Motor neuron (in vitro differentiated cells): ENCODE results near the gene CDK5RAP2. TPM values are rescaled to one million over a fixed set of nuclear protein-coding genes. Genes with fewer than 3 reads are reported as not detected.
A peak's percentile ranks its signal among the peaks of the same experiment; 100 is the strongest.
"Not testable (repeated sequence)": the region's sequence is repeated elsewhere in the genome, so short reads cannot be mapped to it uniquely, and the experiment has no call there.

Source experiments
- ATAC-seq, 8 experiments: fragments of 200-7000 bp; cut with Tn5 transposase; replicated peaks in 6 of 8; 2 replicates each; pipeline ENCODE4 v1.8.0; 2021; ENCODE audit warnings: mild to moderate bottlenecking in 8 of 8, moderate library complexity in 8 of 8
- H3K27ac ChIP-seq, 2 donors: fragments of 250-450 bp; sonication (Bioruptor Pico); 2 replicates each; pipeline ENCODE4 v1.9.0; 2021; ENCODE audit warnings: antibody characterized with exemption in 2 of 2, mild to moderate bottlenecking in 2 of 2, moderate library complexity in 1 of 2
- H3K4me1 ChIP-seq, 2 donors: fragments of 250-450 bp; sonication (Bioruptor Pico); replicated peaks in 1 of 2; 2 replicates each; pipeline ENCODE4 v1.6.1; 2021; ENCODE audit warnings: antibody characterized with exemption in 2 of 2, mild to moderate bottlenecking in 2 of 2, moderate library complexity in 1 of 2
- H3K4me3 ChIP-seq, 5 donors: fragments of 250-450 bp; sonication (Bioruptor Pico); 2 replicates each; pipeline ENCODE4 v1.9.0; 2021; ENCODE audit warnings: antibody characterized with exemption in 5 of 5, mild to moderate bottlenecking in 5 of 5, moderate library complexity in 4 of 5
- WGBS, 10 experiments: fragments of 450-650 bp; shearing (Covaris generic); methylation state at CpG; one replicate each; pipeline ENCODE4 v1.0.0; 2022; 5-methylcytosine and 5-hydroxymethylcytosine counted together
- in situ Hi-C, 9 experiments: fragments of 400-800 bp; cut with MboI; loops; one replicate each; pipeline ENCODE4 v1.15.0; 2021; ENCODE audit warnings: low sequenced_read_pairs in 9 of 9, low pct_unique_long_range_greater_than_20kb in 2 of 9; ENCODE audit not compliant: unreplicated experiment in 9 of 9
- total RNA-seq, 8 experiments: library from RNA; unstranded; fragments of 300-600 nt; gene quantifications; 2 replicates each; pipeline versions ENCODE4 v1.2.3 to v1.2.4, GENCODE V29; 2022

Gene CDK5RAP2
- total RNA-seq, 8 experiments from 2014 or later: 14.1 to 60.0 (median 34.4) TPM

DNA sequence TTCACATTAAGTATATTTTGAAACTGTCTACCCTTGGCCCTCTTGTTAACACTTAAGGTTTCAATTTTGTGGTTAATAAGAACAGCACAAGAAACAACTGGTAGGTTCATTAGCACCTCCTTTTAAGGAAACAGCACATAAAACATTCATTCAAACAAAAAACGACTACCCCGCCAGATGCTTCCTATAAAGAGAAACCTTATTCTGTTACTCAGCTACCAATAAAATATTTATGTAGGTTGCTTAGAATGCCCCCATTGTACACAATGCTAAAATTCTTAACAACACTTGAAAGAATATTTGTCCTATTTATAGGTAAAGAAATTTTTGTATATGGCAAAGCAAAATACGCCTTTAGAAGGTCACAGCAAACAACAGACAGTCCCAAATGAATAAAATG lies 23.2 kb downstream of the CDK5RAP2 start:
- Histone ChIP-seq H3K4me3 (no peak overlapping the region), H3K27ac (no peak overlapping the region), H3K4me1 (no peaks in the 10 kb centered on the region)
- 63 to 100% (median 95%) methylated on average over 1 to 3 of the region's 3 CpGs; no CpG with 5 or more reads in 3 of the 10 experiments for WGBS, 10 experiments
- peak in 1 of 8 experiments; percentile 47 for ATAC-seq
- in situ Hi-C loops: no loop called here

DNA sequence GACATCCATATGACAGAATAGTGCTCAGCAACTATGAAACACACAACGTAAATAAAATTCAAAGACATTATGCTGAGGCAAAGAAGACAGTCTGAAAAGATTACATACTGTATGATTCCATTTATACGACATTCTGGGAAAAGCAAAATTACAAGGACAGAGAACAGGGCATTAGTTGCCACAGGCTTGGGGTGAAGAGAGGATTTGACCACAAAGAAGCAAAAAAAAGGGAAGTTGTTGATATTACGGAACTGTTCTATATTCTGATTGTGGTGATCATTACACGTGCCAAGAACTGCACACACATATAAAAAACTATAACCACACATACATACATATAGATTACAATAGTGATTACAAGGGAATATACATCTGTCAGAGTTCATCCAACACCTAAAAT lies 24.1 kb downstream of the CDK5RAP2 start:
- 86 to 100% (median 94%) methylated on average over 2 to 4 of the region's 4 CpGs for WGBS, 10 experiments
- Histone ChIP-seq H3K4me1 (peaks cover 0 to 3% of the 10 kb centered on the region in 2 donors), H3K4me3 (no peak overlapping the region), H3K27ac (no peak overlapping the region)
- in situ Hi-C loops: no loop called here
- no peak for ATAC-seq

DNA sequence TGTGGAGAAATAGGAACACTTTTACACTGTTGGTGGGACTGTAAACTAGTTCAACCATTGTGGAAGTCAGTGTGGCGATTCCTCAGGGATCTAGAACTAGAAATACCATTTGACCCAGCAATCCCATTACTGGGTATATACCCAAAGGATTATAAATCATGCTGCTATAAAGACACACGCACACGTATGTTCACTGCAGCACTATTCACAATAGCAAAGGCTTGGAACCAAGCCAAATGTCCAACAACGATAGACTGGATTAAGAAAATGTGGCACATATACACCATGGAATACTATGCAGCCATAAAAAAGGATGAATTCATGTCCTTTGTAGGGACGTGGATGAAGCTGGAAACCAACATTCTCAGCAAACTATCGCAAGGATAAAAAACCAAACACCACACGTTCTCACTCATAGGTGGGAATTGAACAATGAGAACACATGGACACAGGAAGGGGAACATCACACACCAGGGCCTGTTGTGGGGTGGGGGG lies 27.7 kb downstream of the CDK5RAP2 start:
- WGBS, 10 experiments: no CpG with 5 or more reads among the region's 7 CpGs
- in situ Hi-C loops, H3K27ac ChIP-seq, H3K4me3 ChIP-seq, H3K4me1 ChIP-seq, ATAC-seq: not testable (repeated sequence)

DNA sequence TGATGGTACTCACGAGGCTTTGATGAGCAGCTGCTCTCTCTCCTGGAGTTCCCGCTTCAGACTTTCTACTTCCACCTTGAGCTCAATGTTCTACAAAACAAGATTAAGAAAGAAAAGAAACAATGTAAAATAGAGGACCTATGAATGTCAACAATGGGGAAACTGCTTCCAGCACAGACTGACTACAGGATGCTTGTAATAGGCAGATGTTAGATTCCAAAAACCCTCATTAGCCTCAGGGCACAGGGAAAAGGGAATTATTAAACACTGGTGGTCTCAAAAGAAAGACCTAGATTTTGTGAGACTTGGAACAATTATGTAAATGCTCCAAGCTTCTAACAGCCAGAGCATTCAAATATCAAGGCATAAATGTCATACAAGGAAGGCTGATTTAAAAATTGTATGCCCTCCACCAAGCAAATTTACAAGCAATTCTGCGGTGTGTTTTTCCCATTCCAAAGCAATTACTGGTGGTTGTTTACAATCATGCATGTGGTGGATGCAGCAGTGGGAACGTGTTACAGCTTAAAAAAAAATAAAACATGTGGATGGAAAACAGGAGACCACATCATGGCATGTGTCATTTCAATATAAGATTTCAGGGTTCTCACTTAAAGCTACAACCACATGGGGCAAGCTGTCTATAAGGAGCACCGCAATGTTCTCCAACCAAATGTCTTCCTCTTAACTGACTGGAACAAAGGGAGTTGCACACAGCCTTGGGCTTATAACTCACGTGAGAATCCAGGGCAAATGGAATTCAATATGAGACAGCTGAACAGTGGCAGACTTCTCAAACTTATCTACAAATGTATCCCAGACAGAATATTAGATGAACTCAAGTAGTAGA lies 34.0 kb downstream of the CDK5RAP2 start:
- Histone ChIP-seq H3K27ac (no peak overlapping the region), H3K4me3 (no peak overlapping the region), H3K4me1 (no peaks in the 10 kb centered on the region)
- 28 to 96% (median 94%) methylated on average over 2 to 6 of the region's 6 CpGs; no CpG with 5 or more reads in 2 of the 10 experiments for WGBS, 10 experiments
- ATAC-seq: peak in 2 of 8 experiments; percentile 48 to 58
- in situ Hi-C loops: no loop called here

DNA sequence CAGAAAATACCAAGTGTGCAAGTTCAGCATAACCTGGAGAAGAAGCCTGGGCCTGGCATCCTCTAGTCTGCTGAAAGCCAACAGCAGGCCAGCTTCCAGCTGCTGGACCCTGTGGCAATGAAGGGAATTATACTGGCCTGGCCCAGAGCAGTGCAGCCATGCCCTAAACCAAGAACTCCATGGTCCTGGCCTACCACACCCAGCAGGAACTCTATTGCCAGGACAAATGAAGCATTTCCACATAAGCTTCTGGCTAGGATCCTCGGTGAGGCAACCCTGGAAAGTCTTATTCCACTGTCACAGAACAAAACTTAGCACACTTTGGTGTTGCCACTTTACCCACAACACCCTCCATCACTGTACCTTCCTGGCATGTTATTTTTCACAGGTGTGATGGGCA lies 35.5 kb downstream of the CDK5RAP2 start:
- no peaks in the 10 kb centered on the region for H3K4me1 ChIP-seq
- in situ Hi-C loops: no loop called here
- H3K27ac ChIP-seq: no peak overlapping the region
- no peak overlapping the region for H3K4me3 ChIP-seq
- ATAC-seq: peak in 1 of 8 experiments; percentile 54
- WGBS, 10 experiments: 20 to 100% (median 100%) methylated on average over 1 of the region's 1 CpG; no CpG with 5 or more reads in 5 of the 10 experiments

DNA sequence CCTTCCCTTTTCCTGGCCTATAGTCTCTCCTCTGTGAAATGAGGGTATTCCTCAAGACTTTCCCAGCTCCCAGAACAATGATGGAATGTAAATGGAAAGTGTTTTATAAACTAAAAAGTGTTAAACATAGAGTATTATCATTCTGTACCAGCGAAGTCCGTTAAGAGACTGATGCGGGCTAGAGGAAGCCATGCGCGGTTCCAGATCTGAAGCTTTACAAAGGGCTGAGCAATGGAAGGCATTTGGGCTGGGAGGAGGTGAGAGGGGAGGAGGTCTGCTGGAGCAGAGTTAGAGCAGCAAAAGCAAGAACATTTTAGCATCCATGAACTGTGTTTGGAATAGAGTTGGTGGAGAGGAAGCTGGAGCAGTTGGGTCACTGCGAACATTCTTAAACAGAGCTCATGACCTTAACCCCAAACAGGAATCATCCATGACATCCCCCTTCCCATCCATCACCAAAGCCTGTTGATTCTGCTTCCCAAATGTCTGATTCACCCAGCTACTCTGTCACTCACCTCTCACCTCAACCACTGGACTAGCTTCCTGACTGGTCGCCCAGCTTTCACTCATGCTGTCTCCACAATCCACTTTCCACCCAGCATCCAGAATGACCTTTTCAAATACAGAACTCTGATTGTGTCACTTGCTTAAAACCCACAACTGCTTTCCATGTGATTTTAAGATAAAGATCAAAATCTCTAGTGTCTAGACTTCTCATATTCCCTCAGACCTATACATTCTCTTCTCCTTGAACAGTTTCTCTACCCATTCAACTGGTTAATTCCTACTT lies 37.1 kb downstream of the CDK5RAP2 start:
- ATAC-seq: no peak
- no peaks in the 10 kb centered on the region for H3K4me1 ChIP-seq
- 86 to 100% (median 100%) methylated on average over 2 to 6 of the region's 7 CpGs; no CpG with 5 or more reads in 1 of the 10 experiments for WGBS, 10 experiments
- H3K4me3 ChIP-seq: no peak overlapping the region
- in situ Hi-C loops: no loop called here
- no peak overlapping the region for H3K27ac ChIP-seq

DNA sequence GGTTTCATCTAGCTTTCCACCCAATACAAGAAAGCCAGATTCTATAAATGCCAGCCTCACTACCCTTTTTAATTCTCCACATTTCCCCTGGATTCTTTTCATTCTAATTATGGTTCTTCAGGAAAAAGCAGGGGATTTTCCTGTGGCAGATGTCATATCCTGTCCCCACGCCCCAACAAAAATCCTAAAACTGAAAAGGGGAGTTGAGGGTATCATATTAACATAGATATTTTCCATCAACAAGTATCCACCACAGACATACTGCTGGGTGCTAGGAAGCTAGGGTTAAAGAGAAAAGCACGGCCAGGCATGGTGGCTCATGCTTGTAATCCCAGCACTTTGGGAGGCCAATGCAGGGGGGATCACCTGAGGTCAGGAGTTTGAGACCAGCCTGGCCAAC lies 38.0 kb downstream of the CDK5RAP2 start:
- ATAC-seq: no peak
- H3K4me1 ChIP-seq: no peaks in the 10 kb centered on the region

DNA sequence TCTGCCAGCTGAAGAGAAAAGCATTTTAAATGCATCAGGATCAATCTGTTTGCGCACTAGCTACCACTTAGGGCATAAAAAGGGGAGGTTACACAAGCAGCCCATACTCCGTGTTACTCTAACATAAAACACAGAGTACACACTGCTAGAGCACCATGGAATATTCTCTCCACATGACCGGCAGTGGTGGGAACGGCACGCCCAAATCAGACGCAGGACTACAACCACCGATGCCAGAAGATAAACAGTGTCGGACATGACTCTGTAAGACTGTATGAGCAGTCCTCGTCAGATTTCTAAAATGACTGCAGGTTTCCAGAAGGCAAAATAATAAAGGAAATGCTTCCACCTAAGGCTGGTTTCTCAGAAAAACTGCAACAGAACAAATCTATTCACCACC lies 40.0 kb downstream of the CDK5RAP2 start:
- ATAC-seq: no peak
- no peaks in the 10 kb centered on the region for H3K4me1 ChIP-seq
- no peak overlapping the region for H3K27ac ChIP-seq
- in situ Hi-C loops: no loop called here
- no peak overlapping the region for H3K4me3 ChIP-seq
- 89 to 100% (median 98%) methylated on average over 1 to 8 of the region's 9 CpGs; no CpG with 5 or more reads in 2 of the 10 experiments for WGBS, 10 experiments

More for the DNA sequence above, 38.0 kb downstream of the CDK5RAP2 start:
- H3K27ac ChIP-seq: no peak overlapping the region
- 80 to 100% (median 100%) methylated on average over 1 to 2 of the region's 2 CpGs; no CpG with 5 or more reads in 3 of the 10 experiments for WGBS, 10 experiments
- no peak overlapping the region for H3K4me3 ChIP-seq
- in situ Hi-C loops: no loop called here

DNA sequence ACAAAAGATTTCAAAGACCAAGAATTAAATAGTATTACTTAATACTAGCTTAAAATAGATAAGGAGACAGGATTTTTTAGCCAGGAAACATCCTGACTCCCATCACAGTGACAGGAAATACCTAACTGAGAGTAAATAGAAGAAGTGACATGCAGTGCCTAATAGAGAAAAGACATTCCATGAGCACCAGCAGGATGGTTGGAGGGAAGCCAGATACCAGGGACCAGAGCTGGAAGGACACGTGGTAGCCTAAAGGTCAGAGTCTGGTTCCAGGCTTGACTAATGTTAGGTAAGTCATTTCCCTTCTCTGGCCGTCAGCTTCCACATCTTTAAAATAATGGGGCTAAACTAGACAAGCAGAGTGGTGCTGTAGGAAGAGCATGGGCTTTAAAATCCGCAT lies 41.6 kb downstream of the CDK5RAP2 start:
- in situ Hi-C loops: no loop called here
- WGBS, 10 experiments: 86 to 100% (median 100%) methylated on average over 1 to 3 of the region's 3 CpGs; no CpG with 5 or more reads in 1 of the 10 experiments
- Histone ChIP-seq H3K4me3 (no peak overlapping the region), H3K27ac (no peak overlapping the region), H3K4me1 (no peaks in the 10 kb centered on the region)
- ATAC-seq: no peak

DNA sequence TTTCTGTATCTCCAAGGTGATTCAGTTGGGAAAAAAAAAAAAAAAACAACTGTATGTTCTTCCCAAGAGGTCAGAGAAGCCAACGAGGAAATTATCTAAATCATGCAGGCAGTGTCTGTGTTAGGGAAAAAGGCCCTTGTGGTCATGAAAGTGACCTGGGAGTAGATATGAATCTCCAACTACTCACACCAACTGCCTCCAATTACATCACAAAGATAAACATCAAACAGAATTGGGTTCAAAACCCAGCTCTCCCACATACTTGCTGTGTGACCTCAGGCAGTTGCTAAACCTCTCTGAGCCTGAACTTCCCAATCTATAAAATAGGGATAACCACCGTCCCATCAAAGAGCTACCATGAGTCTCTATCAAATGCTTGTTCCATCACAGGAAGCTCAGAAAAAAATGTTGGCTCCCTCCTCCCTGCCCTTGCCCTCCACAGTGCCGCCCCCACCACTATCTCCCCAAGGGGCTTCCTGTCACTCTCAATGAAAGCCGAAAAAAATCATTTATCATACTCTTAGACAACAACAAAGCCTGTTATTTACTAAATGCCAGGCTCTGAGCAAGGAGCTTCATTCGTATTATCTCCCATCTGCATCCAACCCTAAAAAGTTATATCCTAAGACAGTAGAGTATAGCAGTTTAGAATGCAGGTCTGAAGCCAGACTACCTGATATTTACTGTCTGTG lies 42.9 kb downstream of the CDK5RAP2 start:
- WGBS, 10 experiments: 75 to 100% (median 100%) methylated on average over 1 to 4 of the region's 5 CpGs
- in situ Hi-C loops: no loop called here
- Histone ChIP-seq H3K27ac (no peak overlapping the region), H3K4me3 (no peak overlapping the region), H3K4me1 (no peaks in the 10 kb centered on the region)
- ATAC-seq: no peak

DNA sequence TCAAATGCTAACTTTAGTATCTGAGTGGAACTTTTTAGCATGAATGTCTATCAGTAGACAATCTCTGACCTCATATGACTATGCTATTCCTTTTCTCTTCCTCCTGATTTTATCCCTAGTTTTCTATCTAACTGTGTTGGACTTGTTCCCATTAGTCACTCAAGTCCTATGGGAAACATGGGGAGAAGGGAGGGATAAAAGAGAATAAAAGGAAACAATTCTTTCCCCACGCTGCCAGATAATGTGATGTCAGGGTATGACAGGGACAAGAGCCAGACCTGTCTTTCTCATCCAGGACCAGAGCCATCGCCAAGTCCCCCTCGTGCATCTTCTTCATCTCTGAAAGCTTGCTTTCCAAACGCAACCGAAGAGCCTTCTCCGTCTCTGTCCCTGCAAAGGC lies 43.9 kb downstream of the CDK5RAP2 start:
- WGBS, 10 experiments: 86 to 100% (median 100%) methylated on average over 1 to 6 of the region's 6 CpGs; no CpG with 5 or more reads in 1 of the 10 experiments
- no peaks in the 10 kb centered on the region for H3K4me1 ChIP-seq
- in situ Hi-C loops: no loop called here
- H3K4me3 ChIP-seq: no peak overlapping the region
- no peak overlapping the region for H3K27ac ChIP-seq
- no peak for ATAC-seq

DNA sequence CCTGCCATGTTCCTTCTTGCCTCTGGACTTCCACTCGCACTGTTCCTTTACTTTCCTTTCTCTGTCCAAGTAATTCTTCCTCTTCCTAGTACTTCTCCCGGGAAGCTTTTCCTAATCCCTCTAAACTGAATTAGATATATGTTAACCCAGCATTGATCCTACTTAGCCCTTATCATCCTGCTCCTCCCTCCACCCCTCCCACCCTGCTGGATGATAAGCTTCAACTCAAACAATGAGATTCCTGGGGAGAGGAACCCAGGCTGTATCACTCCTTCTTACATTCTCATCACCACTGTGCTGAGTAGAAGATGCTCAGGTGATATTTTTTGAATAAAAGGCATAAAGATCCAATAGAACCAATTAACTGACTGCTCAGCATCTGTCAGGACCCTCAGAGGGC lies 45.7 kb downstream of the CDK5RAP2 start:
- Histone ChIP-seq H3K4me3 (no peak overlapping the region), H3K4me1 (no peaks in the 10 kb centered on the region), H3K27ac (no peak overlapping the region)
- no peak for ATAC-seq
- in situ Hi-C loops: no loop called here
- WGBS, 10 experiments: 50 to 100% (median 91%) methylated on average over 1 to 2 of the region's 2 CpGs; no CpG with 5 or more reads in 4 of the 10 experiments

DNA sequence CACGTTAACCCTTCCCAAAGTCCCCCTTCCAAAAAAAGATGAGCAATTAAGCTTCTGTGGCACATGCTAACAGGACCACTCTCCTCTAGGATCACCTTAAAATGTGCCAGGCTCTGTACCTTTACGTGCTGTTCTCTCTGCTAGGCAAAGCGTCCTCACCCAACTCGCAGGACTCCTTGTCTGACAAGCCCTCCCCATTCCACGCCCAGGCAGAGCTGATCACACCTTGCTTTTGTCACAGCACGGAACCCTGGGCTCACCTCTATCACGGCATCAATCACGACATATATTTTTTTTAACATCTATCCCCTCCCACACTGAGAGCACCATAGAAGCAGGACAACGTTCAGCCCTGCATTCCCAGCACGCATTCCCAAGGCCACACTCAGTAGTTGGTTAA lies 47.1 kb downstream of the CDK5RAP2 start:
- no peak for ATAC-seq
- Histone ChIP-seq H3K27ac (no peak overlapping the region), H3K4me3 (no peak overlapping the region), H3K4me1 (no peaks in the 10 kb centered on the region)
- in situ Hi-C loops: no loop called here
- WGBS, 10 experiments: 66 to 100% (median 84%) methylated on average over 1 to 8 of the region's 10 CpGs; no CpG with 5 or more reads in 1 of the 10 experiments
